AG10803 (cell line): Measurements from ENCODE around the gene MLIP.
A peak's percentile ranks its signal among the peaks of the same experiment; 100 is the strongest.

Experiments
- DNase-seq: peaks from one replicate; pipeline ENCODE4 v3.0.0; 2010; ENCODE audit warnings: low read depth
- H3K4me3 ChIP-seq: 2 replicates; pipeline ENCODE4 v1.5.1; 2011; ENCODE audit warnings: mild to moderate bottlenecking, low read length, control low read depth
- TF ChIP-seq, protein P1 (sequence below): conservative IDR thresholded peaks from 2 replicates; pipeline ENCODE4 v1.5.1; 2011; ENCODE audit warnings: mild to moderate bottlenecking, low read length, control low read depth, inconsistent platforms

Gene MLIP

DNA sequence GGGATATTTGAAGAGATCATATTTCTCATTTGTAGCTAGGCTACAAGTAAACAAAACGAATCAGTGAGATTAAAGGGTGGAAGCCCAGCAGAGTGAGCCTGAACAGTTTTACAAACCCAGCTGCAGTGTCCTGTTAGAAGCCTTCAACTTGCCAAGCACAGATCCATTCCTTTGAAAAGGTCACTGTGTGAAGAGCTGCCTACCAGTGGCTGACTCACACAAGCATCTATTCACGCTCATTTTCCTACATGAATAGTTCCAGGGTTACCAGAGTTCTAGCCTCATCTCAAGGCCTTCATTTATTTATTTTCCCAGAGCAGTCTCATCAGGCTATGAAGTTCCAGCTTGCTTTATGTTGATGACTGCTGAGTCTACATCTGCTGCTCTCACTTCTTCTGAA, 25.7 kb upstream of the MLIP start:
- no peak overlapping the region for H3K4me3 ChIP-seq
- TF ChIP-seq, protein P1, sequence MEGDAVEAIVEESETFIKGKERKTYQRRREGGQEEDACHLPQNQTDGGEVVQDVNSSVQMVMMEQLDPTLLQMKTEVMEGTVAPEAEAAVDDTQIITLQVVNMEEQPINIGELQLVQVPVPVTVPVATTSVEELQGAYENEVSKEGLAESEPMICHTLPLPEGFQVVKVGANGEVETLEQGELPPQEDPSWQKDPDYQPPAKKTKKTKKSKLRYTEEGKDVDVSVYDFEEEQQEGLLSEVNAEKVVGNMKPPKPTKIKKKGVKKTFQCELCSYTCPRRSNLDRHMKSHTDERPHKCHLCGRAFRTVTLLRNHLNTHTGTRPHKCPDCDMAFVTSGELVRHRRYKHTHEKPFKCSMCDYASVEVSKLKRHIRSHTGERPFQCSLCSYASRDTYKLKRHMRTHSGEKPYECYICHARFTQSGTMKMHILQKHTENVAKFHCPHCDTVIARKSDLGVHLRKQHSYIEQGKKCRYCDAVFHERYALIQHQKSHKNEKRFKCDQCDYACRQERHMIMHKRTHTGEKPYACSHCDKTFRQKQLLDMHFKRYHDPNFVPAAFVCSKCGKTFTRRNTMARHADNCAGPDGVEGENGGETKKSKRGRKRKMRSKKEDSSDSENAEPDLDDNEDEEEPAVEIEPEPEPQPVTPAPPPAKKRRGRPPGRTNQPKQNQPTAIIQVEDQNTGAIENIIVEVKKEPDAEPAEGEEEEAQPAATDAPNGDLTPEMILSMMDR = no peak
- DNase-seq = peak; percentile 65

DNA sequence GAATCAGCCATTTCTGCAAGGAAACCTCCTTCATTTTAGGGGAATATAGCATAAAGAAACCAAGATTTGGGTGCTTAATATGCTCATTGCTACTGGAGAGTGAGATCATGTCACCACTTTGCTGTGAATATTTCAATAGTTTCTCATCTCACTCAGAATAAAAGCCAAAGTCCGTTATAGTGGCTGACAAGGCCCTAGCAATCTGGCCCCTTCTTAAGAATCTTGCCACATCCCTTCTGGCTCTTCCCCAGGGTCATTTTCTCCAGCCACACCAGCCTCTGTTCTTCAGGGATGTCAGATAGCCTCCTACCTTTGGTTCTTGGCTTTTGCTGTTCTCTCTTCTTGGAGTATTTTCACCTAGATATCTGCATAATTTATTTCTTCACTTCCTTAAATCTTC, 24.8 kb upstream of the MLIP start:
- peak; percentile 14 for DNase-seq
- TF ChIP-seq, protein P1 = no peak
- no peak overlapping the region for H3K4me3 ChIP-seq

DNA sequence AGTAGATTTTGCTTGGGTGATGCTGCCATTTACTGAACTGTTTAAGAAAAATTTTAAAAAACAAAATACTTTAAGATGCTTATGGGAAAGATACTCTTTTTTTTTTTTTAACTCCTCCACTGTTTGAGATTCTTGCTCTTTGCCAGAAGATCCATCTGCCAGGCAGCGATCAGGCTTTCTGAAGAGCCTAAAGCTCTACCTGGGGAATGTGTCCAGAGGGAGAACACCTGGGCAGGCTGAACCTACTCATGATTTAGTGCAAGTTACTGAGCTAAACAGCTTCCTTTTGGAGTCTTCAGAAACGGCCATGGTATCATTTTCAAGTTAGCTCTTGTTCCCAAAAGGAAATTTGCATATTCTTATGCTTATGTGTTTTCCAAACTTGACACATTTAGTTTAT, 23.5 kb upstream of the MLIP start:
- H3K4me3 ChIP-seq = no peak overlapping the region
- DNase-seq = no peak
- TF ChIP-seq, protein P1 = no peak

DNA sequence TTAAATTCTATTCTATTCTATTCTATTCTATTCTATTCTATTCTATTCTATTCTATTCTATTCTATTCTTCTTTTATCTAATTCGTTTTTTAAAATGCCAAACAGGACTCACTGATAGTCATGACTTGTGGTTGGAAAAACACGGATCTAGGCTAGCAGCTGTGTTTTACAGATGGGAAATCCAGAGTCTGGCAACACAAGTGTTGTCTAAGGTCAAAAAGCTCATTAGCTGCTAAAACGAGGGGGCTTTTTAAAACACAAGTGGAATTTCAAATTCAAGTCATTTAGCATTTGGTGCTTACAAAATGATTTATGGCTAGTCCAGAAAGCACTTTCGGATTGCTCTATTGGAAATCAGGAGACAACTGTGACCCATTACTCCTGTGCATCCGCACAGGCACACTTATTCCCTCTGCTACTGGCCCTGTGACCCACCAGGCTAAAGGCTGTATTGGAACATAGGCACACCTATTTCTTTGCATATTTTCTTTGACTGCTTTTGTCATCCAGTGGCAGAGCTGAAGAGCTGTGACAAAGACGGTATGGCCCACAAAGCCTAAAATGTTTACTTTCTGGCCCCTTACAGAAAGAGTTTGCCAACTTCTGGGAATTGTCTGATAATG, 17.8 kb upstream of the MLIP start:
- H3K4me3 ChIP-seq = no peak overlapping the region
- TF ChIP-seq, protein P1 = no peak
- no peak for DNase-seq

DNA sequence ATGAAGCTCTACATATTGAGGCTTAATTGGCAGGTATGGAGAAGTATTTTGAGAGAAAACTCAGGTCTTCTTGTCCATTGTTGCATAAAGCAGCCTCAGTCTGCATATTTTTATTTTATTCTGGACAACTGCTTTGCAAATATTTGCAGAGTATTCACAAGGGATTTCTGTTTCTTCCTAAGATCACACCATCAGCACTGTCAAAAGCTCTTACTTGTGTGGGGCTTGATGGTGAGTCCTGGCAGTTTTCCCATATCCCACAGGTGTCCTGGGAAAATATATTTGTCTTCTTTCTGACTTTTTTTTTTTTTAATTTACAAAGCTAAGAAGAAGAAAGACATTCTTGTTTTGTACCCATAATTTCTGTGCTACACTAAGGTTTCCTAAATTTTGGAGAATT, 16.9 kb upstream of the MLIP start:
- no peak overlapping the region for H3K4me3 ChIP-seq
- TF ChIP-seq, protein P1 = no peak
- no peak for DNase-seq

DNA sequence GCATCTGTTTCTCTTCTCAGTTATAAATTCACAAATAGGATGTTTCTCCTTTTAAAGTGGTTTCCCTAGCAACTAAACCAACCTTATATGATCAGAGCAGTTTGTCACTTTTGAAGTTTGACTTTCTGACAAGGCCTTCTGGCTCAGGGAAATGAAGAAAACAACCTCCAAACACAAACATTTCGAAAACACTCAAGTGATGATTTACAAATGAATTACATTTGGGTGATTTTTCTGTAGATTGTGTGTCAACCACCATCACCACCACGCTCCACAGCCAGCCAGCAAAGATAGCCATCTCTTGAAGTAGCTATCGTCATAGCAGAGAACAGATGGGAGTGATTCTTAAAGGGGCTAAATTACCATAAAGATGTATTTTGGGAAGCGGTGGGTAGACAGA, 16.5 kb upstream of the MLIP start:
- no peak for DNase-seq
- TF ChIP-seq, protein P1 = no peak
- H3K4me3 ChIP-seq = no peak overlapping the region

DNA sequence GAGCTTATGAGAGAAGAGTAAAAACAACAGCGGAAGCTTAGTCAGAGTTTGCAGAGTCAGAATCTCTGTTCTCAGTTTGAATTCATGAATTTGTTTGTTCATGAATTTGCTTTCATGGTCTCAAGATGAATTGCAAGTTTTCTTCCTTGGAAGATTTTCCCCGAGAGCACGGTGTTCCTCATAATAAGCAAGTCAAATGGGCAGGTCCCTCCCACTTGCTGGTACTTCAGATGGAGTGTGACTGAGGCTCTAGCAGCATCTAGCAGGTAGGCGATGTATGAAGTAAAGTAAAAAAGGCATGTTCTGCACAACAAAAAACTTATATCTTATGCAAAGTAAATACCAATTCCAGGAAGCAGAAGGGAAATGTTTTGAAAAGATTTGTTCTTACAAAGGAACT, 15.5 kb upstream of the MLIP start:
- H3K4me3 ChIP-seq = no peak overlapping the region
- no peak for DNase-seq
- TF ChIP-seq, protein P1 = no peak
